Peyer's patch (tissue), 4 donors: ENCODE data around the gene NAB1. TPM values are rescaled to one million over a fixed set of nuclear protein-coding genes. Genes with fewer than 3 reads are reported as not detected.

Experiments used
- DNase-seq, 3 donors: peaks; one replicate each; pipeline ENCODE4 v3.0.0-alpha.2; 2017 to 2019
- H3K27ac ChIP-seq, 4 donors: fragments of 200-600 bp; sonication (generic); one replicate each; pipeline ENCODE4 v1.5.1; 2016 to 2019
- H3K27me3 ChIP-seq, 2 donors: fragments of 200-600 bp; sonication (generic); one replicate each; pipeline ENCODE4 v1.5.1; 2019
- H3K36me3 ChIP-seq, 3 donors: fragments of 200-600 bp; sonication (generic); one replicate each; pipeline ENCODE4 v1.5.1; 2016 to 2019
- H3K4me1 ChIP-seq, 4 donors: fragments of 200-600 bp; sonication (generic); one replicate each; pipeline ENCODE4 v1.5.1; 2016 to 2019
- H3K4me3 ChIP-seq, 4 donors: fragments of 200-600 bp; sonication (generic); 1 replicate in 3 of 4; 2 replicates in 1 of 4; pipeline ENCODE4 v1.5.1; 2016 to 2019; ENCODE audit warnings: mild to moderate bottlenecking in 1 of 4
- H3K9me3 ChIP-seq, 4 donors: fragments of 200-600 bp; sonication (generic); one replicate each; pipeline ENCODE4 v1.5.1; 2016 to 2019; ENCODE audit warnings: mild to moderate bottlenecking in 1 of 4
- CTCF ChIP-seq, 6 experiments: fragments of 450-650 bp in 4 of 6; fragments of 200-600 bp in 2 of 6; sonication (generic) in 1 of 6; IDR thresholded peaks; one replicate each; pipeline ENCODE4 v1.5.1; 2017 to 2019; ENCODE audit warnings: antibody characterized with exemption in 6 of 6, mild to moderate bottlenecking in 3 of 6, moderate library complexity in 1 of 6
- POLR2A ChIP-seq, 2 donors: fragments of 450-650 bp; IDR thresholded peaks; one replicate each; pipeline ENCODE4 v1.5.1; 2017; ENCODE audit warnings: antibody characterized with exemption in 2 of 2, mild to moderate bottlenecking in 2 of 2, moderate library complexity in 2 of 2
- total RNA-seq, 4 donors: library from RNA; depleted of rRNA; stranded (reverse); fragments of >200 nt; gene quantifications; one replicate each; pipeline ENCODE4 v1.1.0, GENCODE V29; 2016

The NAB1 gene
- total RNA-seq, 4 donors from 2014 or later, result 23.1 to 86.6 (median 31.3) TPM

- no peaks in the 10 kb centered on the region for H3K36me3 ChIP-seq
- peak in 1 of 3 donors; percentile 50 for DNase-seq
- TF ChIP-seq POLR2A (IDR thresholded peaks at IDR 0.05) (no peak), CTCF (IDR thresholded peaks at IDR 0.05) (no peak)
- H3K27me3 ChIP-seq, result no peaks in the 10 kb centered on the region
- H3K9me3 ChIP-seq, result no peaks in the 10 kb centered on the region
- no peak overlapping the region for H3K4me3 ChIP-seq
- no peaks in the 10 kb centered on the region for H3K4me1 ChIP-seq
- H3K27ac ChIP-seq, result no peak overlapping the region
Measured at GRCh38 chr2:190718652-190719526, 70.0 kb downstream of the NAB1 start.

DNA sequence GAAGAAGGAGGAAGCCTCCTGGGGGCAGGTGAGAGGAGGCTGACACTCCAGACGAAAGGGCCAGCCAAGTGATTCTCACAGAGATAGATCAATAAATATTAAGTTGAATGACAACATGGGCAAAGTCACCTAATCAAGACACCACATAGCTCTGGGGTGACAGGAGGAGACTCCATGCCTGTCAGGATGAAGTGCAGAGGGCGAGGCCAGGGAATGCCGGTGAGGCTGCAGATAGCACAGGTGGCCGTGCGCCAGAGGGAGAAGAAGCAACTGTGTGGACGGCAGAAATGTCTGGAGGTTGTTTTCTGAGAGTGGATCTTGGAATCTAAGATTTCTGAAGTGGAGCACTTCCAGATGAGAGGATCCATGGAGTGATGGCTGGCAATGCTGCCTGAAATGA lies 71.4 kb downstream of the NAB1 start:
- Histone ChIP-seq H3K4me1 (no peaks in the 10 kb centered on the region), H3K9me3 (no peaks in the 10 kb centered on the region), H3K4me3 (no peak overlapping the region), H3K36me3 (no peaks in the 10 kb centered on the region), H3K27me3 (no peaks in the 10 kb centered on the region), H3K27ac (no peak overlapping the region)
- no peak for DNase-seq
- TF ChIP-seq POLR2A (IDR thresholded peaks at IDR 0.05) (no peak), CTCF (IDR thresholded peaks at IDR 0.05) (no peak)

DNA sequence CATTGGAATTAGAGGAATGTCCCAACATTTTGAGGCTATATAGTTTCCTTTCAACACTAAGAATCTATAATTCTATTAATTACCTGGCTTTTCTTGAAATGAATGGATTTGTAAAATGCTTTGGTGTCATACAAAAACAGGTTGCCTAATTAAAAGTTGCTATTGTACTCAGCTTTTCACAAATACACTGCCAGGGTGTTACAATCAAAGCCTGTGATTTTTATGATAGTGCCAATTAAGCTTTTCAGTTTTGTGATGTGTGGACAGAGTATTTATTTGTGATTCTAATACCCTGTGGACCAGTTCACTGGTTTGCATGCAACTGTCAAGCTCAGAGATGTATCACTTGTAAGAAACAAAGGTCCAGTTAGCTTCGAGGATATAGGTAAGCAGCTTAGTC lies 71.8 kb downstream of the NAB1 start:
- TF ChIP-seq POLR2A (IDR thresholded peaks at IDR 0.05) (no peak), CTCF (IDR thresholded peaks at IDR 0.05) (no peak)

DNA sequence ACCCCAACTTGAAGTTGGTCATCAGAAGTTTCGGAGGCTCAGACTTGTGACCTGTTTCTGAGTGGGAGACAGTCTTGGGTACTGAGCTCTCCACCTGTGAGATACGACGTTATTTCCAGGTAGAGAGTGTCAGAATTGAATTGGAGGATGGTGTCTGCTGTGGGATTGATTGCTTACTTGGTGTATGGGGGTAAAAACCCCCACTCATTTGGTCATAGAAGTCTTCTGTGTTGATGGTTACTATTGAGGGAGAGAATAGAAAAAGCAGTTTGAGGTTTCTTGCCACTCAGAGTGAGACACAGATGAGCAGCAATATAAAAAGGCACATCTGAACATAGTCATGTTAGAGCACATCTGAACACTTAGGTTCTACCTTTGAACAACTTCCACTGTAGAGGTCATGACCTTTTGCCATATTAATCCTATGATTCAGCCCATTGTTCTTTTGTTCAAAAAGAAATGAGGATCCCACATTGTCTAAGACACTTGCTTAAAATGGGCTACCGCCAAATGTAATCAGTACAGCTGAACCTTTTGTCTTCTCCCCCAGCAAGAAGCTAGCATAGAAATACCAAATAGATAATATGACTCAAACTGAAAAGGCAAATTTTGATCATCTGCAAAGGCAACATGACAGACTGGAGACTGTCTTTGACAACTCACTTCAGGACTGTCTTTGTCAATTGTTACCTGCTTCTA lies 73.3 kb downstream of the NAB1 start:
- TF ChIP-seq POLR2A (IDR thresholded peaks at IDR 0.05) (no peak), CTCF (IDR thresholded peaks at IDR 0.05) (no peak)
- Histone ChIP-seq H3K27ac (no peak overlapping the region), H3K36me3 (no peaks in the 10 kb centered on the region), H3K27me3 (no peaks in the 10 kb centered on the region), H3K4me3 (no peak overlapping the region), H3K4me1 (no peaks in the 10 kb centered on the region), H3K9me3 (no peaks in the 10 kb centered on the region)
- DNase-seq, result no peak

More for the DNA sequence above, 71.8 kb downstream of the NAB1 start:
- no peaks in the 10 kb centered on the region for H3K9me3 ChIP-seq
- H3K27ac ChIP-seq, result no peak overlapping the region
- H3K27me3 ChIP-seq, result no peaks in the 10 kb centered on the region
- no peak for DNase-seq
- no peak overlapping the region for H3K4me3 ChIP-seq
- H3K36me3 ChIP-seq, result no peaks in the 10 kb centered on the region
- H3K4me1 ChIP-seq, result no peaks in the 10 kb centered on the region

- Histone ChIP-seq H3K4me3 (no peak overlapping the region), H3K36me3 (no peaks in the 10 kb centered on the region), H3K27ac (no peak overlapping the region), H3K27me3 (no peaks in the 10 kb centered on the region), H3K9me3 (no peaks in the 10 kb centered on the region), H3K4me1 (no peaks in the 10 kb centered on the region)
- TF ChIP-seq POLR2A (IDR thresholded peaks at IDR 0.05), result no peak
- no peak for DNase-seq
Measured at GRCh38 chr2:190722835-190723234, 74.0 kb downstream of the NAB1 start.
